Limb (tissue), 2 donors: ENCODE data around the gene RBM46.
"Not testable (repeated sequence)": the region's sequence is repeated elsewhere in the genome, so short reads cannot be mapped to it uniquely, and the experiment has no call there.

ENCODE experiments used
- DNase-seq, 2 donors: peaks; one replicate each; pipeline ENCODE4 v3.0.0-alpha.2; 2016; ENCODE audit errors: extremely low spot score in 2 of 2

The RBM46 gene

DNA sequence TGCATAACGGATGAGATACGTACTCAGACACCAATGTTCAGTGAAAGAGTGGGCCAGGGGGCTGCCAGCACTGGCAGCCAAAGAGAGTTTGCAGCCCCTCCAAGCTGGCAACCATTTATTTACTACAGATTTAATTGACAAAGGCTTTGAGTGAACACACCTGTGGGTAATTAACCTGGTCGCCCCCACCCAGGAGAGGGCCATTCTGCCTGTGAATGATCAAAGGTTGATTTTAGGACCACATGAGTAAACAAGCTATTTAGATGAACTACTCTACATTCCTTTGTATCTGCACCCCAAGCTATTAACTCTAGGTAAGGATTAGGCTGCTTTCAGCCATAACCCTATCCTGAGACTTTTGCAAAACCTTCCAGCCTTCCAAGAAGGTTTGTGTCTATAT is 55.0 kb downstream of the RBM46 start:
- DNase-seq = no peak

DNA sequence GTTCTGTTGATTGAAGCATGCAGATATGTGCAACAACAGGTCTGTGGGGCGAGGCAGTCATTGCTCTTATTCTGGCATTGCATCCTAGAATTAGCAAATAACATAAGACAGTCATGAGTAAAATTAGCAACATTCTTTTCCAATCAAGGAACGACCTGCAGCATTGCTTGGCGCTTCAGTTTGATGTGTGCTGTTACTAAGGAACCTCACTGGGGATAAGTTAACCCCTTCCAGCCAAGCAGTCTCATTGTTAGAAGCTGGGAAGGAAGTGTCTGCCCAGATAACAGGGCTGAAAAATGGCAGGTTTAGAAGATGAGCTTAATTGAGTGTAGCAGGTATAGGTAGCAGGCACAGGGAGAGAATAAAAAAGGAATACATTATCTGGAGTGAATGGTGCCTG is 55.4 kb downstream of the RBM46 start:
- DNase-seq = no peak

DNA sequence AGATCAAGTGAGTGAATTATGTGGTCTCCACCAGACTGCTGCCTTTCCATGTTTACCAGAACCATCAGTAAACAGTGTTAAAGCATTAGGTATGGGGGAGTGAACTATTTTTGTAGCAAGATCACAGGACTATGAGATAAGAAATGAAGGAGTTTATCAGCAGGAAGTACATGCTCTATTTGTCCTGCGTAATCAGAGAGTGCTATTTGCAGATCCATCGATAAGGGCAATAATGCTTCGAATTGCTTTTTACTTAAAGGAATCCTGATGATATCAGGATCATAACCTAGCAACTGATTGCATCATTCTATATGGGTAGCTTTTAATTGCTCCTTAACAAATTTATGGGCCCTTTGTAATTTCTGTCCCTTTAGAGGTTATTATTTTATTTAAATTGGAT is 57.1 kb downstream of the RBM46 start:
- no peak for DNase-seq

DNA sequence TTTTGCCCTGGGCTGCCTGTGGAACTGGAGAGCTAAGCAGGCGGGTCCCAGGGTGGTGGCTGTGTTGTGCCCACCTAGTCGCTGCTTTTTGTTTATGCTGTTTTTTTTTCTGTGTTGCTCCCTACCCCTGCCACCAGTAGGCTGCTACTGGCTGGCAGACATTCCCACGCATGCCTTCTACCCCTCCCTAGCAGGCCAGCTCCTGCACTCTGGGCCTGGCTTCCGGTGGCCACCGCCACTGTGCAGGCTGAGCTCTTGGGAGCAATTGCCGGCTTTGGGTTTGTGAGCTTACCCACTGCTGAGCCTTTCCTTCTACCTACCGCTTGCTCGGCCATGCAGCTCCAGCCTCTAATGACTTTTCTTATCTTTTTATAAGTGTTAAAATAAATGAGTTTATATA is 57.6 kb downstream of the RBM46 start:
- DNase-seq = no peak

DNA sequence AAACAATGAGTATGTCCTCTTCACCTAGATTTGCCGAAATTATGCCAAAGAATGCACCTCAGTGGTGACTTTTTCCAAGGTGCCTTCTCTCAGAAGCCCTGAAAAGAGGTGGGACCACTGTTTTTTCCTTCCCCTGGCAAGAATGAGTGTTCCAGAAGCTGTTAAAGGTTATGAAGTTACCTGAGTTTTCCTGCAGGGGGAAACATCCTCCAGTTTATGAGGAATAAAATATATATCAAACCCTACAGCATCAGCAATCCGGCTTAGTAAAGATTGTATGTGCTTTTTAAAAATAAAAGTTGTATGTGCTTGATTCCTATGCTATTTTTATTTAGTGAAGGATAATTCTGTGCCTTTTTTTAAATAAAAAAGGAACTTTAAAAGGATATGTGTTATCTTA is 73.3 kb downstream of the RBM46 start:
- DNase-seq = peak in 1 of 2 donors; percentile 14

DNA sequence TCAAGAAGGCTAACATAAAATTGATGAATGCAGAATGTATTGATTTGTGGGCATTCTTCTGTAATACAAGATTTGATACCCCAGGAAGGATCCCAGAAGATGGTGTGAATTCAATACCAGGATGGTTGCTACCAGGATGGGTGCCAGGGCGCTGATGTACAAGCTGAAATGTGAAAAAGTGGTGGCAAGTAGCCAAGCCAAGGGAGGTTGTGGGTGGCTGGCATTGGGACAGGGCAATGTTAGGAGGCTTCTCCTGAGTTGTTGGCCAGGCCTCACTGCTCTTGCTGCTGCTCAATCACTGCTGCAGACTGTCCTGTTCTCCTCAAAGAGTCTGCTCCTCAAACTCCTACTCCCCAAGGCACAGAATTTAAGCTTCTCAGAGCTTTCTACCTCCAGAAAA is 77.1 kb downstream of the RBM46 start:
- no peak for DNase-seq

DNA sequence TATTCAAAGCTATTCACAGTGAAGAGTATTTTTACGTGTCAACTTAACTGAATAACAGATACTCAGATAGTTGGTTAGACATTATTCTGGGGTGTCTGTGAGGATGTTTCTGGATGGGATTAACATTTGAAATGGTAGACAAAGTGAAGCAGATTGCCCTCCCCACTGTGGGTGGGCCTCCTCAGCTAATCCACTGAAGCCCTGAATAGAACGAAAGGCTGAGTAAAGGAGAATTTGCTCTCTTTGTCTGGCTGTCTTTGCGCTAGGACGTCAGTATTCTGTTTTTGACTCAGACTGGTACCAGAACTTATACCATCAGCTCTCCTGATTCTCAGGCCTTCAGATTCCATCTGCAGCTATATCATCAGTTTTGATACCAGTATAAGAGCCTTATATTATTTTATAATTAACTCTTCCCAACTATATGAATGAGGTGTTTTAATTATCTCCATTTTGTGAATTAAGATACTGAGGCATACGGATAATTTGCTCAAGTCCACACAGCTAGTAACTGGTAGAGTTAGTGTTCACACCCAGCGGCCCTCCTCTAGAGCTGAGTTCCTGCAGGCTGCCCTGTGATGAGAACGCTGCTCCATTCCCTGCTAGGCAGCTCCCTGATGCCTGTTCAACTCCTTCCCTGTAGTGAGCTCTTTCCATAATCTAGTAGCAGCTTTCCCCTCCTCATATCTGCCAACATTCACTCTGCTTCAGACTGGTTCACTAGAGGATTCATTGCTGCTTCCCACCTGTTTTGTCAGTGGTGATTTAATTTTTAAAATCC is 87.5 kb downstream of the RBM46 start:
- DNase-seq = no peak

DNA sequence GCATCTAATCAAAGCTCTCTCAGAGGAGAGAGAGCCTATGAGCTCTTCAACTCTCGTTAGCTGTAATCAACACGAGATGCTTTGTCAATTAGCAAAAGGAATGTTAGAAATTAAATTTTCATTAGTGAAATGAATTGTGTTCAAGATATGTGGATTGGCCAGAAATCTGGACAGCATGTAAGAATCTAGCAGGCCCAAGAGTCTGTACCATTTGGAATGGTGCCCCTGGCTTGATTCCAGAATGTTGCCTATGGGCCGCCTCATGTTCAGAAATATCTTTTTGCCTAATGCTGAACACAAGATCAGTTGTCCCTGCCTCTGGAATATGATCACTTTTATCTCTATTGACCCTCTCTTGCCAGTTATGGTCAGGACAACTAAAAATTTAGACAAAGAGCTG is 88.2 kb downstream of the RBM46 start:
- DNase-seq = no peak

DNA sequence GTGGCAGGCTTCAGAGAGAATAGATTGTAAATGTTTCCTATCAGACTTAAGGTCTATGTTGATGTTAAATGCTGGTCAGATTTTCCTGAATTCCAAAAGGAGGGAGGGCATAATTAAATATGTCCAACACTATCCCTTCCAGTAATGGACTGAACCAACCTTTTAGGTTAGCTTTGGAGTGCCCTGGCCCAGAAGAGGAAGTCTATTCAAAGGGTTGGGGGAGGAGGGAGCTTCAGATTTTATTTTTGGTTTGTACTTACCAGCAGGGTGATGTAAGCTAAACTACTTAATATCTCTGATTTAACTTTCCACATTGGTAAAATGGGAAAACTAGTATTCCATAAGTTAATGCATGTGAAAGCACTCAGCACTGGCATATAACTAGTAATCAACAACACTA is 91.1 kb downstream of the RBM46 start:
- DNase-seq = no peak

DNA sequence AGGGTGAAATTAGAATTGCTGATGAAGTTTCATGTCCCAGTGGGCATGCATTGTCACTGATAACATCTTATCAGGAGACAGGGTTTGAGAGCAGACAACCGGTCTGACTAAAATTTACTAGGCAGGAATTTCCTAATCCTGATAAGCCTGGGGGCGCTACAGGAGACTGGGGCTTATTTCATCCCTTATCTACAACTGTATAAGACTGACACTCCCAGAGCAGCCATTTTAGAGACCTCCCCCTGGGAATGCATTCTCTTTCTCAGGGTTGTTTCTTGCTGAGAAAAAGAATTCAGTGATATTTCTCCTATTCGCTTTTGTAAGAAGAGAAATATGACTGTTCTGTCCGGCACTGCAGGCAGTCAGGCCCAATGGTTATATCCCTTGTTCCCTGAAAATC is 93.0 kb downstream of the RBM46 start:
- not testable (repeated sequence) for DNase-seq

DNA sequence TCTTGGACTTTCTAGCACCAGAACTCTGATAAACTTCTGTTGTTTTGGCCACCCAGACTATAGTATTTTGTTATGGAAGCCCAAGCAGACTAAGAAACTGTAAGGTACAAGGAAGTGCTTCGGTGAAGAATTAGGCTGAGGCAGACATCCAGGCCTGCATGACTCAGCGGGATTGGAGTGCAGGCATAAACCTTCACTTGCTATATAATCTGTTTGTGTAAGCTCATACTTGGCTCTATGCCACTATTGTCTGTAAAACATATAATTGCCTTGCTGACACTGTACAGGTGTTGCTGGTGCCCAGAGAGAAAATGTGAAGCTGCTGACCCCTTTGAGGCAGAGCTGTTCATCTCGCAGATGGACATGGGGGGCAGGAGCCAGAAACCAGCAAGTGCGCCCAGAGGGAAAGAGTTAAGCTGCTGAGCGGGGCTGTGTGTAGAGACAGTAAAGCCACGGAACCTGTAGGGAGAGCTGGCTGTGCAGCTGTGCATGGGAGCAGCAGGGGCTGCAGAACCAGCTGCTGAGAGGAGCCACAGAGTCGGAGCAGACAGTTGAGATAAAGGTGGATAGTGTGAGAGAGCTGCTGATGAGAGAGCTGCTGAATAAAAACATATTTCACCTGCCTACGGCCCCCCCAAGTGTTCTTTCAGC is 96.2 kb downstream of the RBM46 start:
- peak in 1 of 2 donors; percentile 24 for DNase-seq
